Astrocyte (in vitro differentiated cells and primary cell): ENCODE data around the gene PDE4A. TPM values are rescaled to one million over a fixed set of nuclear protein-coding genes. Genes with fewer than 3 reads are reported as not detected.

Experiments used
- DNase-seq: peaks from one replicate; pipeline ENCODE4 v3.0.0-alpha.2; 2010; ENCODE audit warnings: low read depth
- FAIRE-seq: peaks from 2 replicates; lab custom pipeline; 2011; peaks lifted over from hg19 to GRCh38; lab: Jason Lieb, UNC
- H2AFZ ChIP-seq: 2 replicates; pipeline ENCODE4 v1.6.0; 2012; ENCODE audit warnings: low read depth, low read length, inconsistent platforms
- H3K27ac ChIP-seq: 2 replicates; pipeline ENCODE4 v1.5.1; 2011; ENCODE audit warnings: low read depth, low read length, inconsistent platforms
- H3K27me3 ChIP-seq: 2 replicates; pipeline ENCODE4 v1.6.0; 2011; ENCODE audit warnings: low read length, inconsistent platforms; ENCODE audit not compliant: insufficient read depth
- H3K36me3 ChIP-seq: 2 replicates; pipeline ENCODE4 v1.5.1; 2011; ENCODE audit warnings: low read length, inconsistent platforms; ENCODE audit not compliant: insufficient read depth
- H3K4me1 ChIP-seq: 2 replicates; pipeline ENCODE4 v1.5.1; 2011; ENCODE audit warnings: low read length, inconsistent platforms; ENCODE audit not compliant: insufficient read depth
- H3K4me2 ChIP-seq: 2 replicates; pipeline ENCODE4 v1.6.0; 2012; ENCODE audit warnings: low read length, inconsistent platforms
- H3K4me3 ChIP-seq: 2 replicates; pipeline ENCODE4 v1.5.1; 2011; ENCODE audit warnings: low read depth, mild to moderate bottlenecking, low read length, inconsistent platforms; ENCODE audit not compliant: insufficient read depth
- H3K79me2 ChIP-seq: 2 replicates; pipeline ENCODE4 v1.6.0; 2012; ENCODE audit warnings: mild to moderate bottlenecking, low read length, inconsistent platforms; ENCODE audit not compliant: insufficient read depth
- H3K9ac ChIP-seq: 2 replicates; pipeline ENCODE4 v1.6.0; 2012; ENCODE audit warnings: mild to moderate bottlenecking, low read length, inconsistent platforms
- H3K9me3 ChIP-seq: 2 replicates; pipeline ENCODE4 v1.5.1; 2012; ENCODE audit warnings: low read depth, mild to moderate bottlenecking, low read length, inconsistent platforms; ENCODE audit not compliant: insufficient read depth
- H4K20me1 ChIP-seq: 2 replicates; pipeline ENCODE4 v1.6.0; 2012; ENCODE audit warnings: low read length, inconsistent platforms; ENCODE audit not compliant: insufficient read depth
- H3K27ac Mint-ChIP-seq: one replicate; pipeline ENCODE4 v1.8.0; 2021; ENCODE audit warnings: mild to moderate bottlenecking, mixed read lengths; ENCODE audit not compliant: unreplicated experiment
- H3K27me3 Mint-ChIP-seq: one replicate; pipeline ENCODE4 v1.8.0; 2021; ENCODE audit warnings: low read depth, mixed read lengths; ENCODE audit not compliant: unreplicated experiment
- H3K36me3 Mint-ChIP-seq: one replicate; pipeline ENCODE4 v1.8.0; 2021; ENCODE audit warnings: low read depth, mixed read lengths; ENCODE audit not compliant: unreplicated experiment
- H3K4me1 Mint-ChIP-seq: one replicate; pipeline ENCODE4 v1.8.0; 2021; ENCODE audit warnings: low read depth, mixed read lengths; ENCODE audit not compliant: unreplicated experiment
- H3K4me3 Mint-ChIP-seq: one replicate; pipeline ENCODE4 v1.8.0; 2021; ENCODE audit warnings: mild to moderate bottlenecking, moderate library complexity, mixed read lengths; ENCODE audit not compliant: unreplicated experiment
- H3K9me3 Mint-ChIP-seq: one replicate; pipeline ENCODE4 v1.8.0; 2021; ENCODE audit warnings: mild to moderate bottlenecking, mixed read lengths; ENCODE audit not compliant: unreplicated experiment
- EZH2 ChIP-seq: IDR thresholded peaks from 2 replicates; pipeline ENCODE4 v1.6.1; 2012; ENCODE audit warnings: mild to moderate bottlenecking, low read length, inconsistent platforms; ENCODE audit not compliant: insufficient read depth
- microRNA-seq: library from miRNA; unstranded; fragments of <30 nt; microRNA quantifications from one replicate; pipeline ENCODE4 v1.2.0, GENCODE V29; 2020
- total RNA-seq: library from RNA; stranded (reverse); gene quantifications from 2 replicates; pipeline ENCODE4 v1.2.1, GENCODE V29; 2021
- TF ChIP-seq, protein P1 (sequence below): IDR thresholded peaks from 2 replicates; pipeline ENCODE4 v1.5.1; 2011; ENCODE audit warnings: low read depth, mild to moderate bottlenecking, inconsistent platforms, low read length, moderate library complexity; ENCODE audit not compliant: insufficient read depth

PDE4A gene
- total RNA-seq, 1 donor from 2014 or later = 3.2 TPM

DNA sequence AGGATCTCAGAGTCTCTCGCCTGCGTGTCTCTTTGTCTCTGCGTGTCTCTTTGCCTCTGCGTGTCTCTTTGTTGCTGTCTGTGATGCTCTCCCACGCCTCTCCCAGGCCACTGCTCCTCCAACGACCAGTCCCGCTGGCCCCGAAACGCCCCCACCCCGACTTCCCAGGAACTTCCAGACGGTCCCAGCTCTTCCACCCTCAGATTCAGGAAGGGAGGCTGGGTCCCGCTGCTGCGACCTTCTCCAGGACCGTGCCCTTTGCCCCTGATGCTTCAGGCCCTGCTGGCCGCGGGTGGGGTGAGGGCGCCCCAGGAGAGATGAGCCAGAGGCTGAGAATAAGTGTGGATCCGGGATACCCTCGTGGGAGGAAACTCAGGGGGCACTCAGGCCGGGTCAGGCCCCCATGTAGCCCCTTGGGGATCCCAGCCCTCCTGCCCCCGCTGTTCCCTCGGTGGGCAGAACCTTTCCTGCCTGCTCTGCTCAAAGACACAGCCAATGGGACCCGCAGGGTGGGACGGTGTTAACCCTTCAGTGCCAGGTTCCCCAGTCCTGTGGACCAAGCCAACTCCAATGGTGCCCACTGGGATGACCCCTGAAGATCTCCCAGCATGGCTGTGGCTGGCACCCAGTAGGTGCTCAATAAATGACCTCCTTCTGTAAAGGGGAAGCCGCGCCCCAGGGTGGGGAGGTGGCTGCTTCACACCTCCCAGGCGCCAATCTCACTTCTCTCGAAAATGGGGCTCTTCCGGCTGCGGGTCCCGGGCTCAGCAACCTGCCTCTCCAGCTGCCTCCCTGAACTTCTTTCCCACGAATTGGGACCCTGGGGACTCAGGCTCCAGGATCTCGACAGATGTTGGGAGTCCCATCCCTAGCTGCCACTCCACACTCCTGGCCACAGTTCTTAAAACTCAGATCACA lies 98.4 kb downstream of the PDE4A start:
- Histone ChIP-seq H4K20me1 (no peaks in the 10 kb centered on the region), H3K9me3 (no peaks in the 10 kb centered on the region), H3K4me1 (peaks cover 4% of the 10 kb centered on the region), H3K27ac (no peak overlapping the region), H3K36me3 (no peaks in the 10 kb centered on the region), H2AFZ (peak overlapping the region; percentile 43), H3K9ac (no peak overlapping the region), H3K27me3 (peaks cover 55% of the 10 kb centered on the region), H3K79me2 (no peaks in the 10 kb centered on the region), H3K4me3 (no peak overlapping the region), H3K4me2 (peak overlapping the region; percentile 79)
- Mint-ChIP-seq H3K4me3 (peak overlapping the region; percentile 76), H3K4me1 (peaks cover 8% of the 10 kb centered on the region), H3K36me3 (no peaks in the 10 kb centered on the region), H3K9me3 (no peaks in the 10 kb centered on the region), H3K27me3 (peaks cover 45% of the 10 kb centered on the region), H3K27ac (no peak overlapping the region)
- TF ChIP-seq EZH2 = no peak
- TF ChIP-seq, protein P1, sequence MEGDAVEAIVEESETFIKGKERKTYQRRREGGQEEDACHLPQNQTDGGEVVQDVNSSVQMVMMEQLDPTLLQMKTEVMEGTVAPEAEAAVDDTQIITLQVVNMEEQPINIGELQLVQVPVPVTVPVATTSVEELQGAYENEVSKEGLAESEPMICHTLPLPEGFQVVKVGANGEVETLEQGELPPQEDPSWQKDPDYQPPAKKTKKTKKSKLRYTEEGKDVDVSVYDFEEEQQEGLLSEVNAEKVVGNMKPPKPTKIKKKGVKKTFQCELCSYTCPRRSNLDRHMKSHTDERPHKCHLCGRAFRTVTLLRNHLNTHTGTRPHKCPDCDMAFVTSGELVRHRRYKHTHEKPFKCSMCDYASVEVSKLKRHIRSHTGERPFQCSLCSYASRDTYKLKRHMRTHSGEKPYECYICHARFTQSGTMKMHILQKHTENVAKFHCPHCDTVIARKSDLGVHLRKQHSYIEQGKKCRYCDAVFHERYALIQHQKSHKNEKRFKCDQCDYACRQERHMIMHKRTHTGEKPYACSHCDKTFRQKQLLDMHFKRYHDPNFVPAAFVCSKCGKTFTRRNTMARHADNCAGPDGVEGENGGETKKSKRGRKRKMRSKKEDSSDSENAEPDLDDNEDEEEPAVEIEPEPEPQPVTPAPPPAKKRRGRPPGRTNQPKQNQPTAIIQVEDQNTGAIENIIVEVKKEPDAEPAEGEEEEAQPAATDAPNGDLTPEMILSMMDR = no peak
- FAIRE-seq (no peak), DNase-seq (no peak)

Small RNA genes lying within 50 kb of the gene (microRNA-seq; reads per million reads assigned to microRNA genes)
- gene MIR1181 = 0.82 reads per million

Other genes with a start within 250 kb of the PDE4A start
- 42.6 and 50.6 TPM in 2 replicates for gene DNMT1, start 225.6 kb upstream of the PDE4A start, total RNA-seq
- gene S1PR2, start 189.2 kb upstream of the PDE4A start, total RNA-seq = 15.7 and 16.8 TPM in 2 replicates
- 57.8 and 60.3 TPM in 2 replicates for gene MRPL4, start 168.3 kb upstream of the PDE4A start, total RNA-seq
- gene ICAM1, start 149.4 kb upstream of the PDE4A start, total RNA-seq = 9.3 and 11.0 TPM in 2 replicates
- gene ICAM4, start 133.6 kb upstream of the PDE4A start, total RNA-seq = 0.20 TPM in 1 of 2 replicates, not detected in the other
- 0.07 and 0.31 TPM in 2 replicates for gene ICAM5, start 130.6 kb upstream of the PDE4A start, total RNA-seq
- gene ZGLP1, start 110.7 kb upstream of the PDE4A start, total RNA-seq = 2.5 and 3.4 TPM in 2 replicates
- 18.6 and 24.4 TPM in 2 replicates for gene FDX2, start 104.5 kb upstream of the PDE4A start, total RNA-seq
- gene RAVER1, start 87.0 kb upstream of the PDE4A start, total RNA-seq = 27.5 and 29.6 TPM in 2 replicates
- gene ICAM3, start 80.9 kb upstream of the PDE4A start, total RNA-seq = 10.9 and 12.4 TPM in 2 replicates
- gene TYK2, start 40.0 kb upstream of the PDE4A start, total RNA-seq = 76.5 and 82.7 TPM in 2 replicates
- 240 TPM in 2 replicates for gene CDC37, start 17.0 kb upstream of the PDE4A start, total RNA-seq
- gene KEAP1, start 82.8 kb downstream of the PDE4A start, total RNA-seq = 43.6 and 49.4 TPM in 2 replicates
- 1.00 and 1.1 TPM in 2 replicates for gene S1PR5, start 96.9 kb downstream of the PDE4A start, total RNA-seq
- 23.5 and 24.8 TPM in 2 replicates for gene ATG4D, start 123.4 kb downstream of the PDE4A start, total RNA-seq
- gene KRI1, start 145.5 kb downstream of the PDE4A start, total RNA-seq = 14.1 and 15.9 TPM in 2 replicates
- 5.4 and 6.1 TPM in 2 replicates for gene CDKN2D, start 148.4 kb downstream of the PDE4A start, total RNA-seq
- gene AP1M2, start 166.8 kb downstream of the PDE4A start, total RNA-seq = 1.7 and 4.5 TPM in 2 replicates
- 91.6 and 94.5 TPM in 2 replicates for gene SLC44A2, start 205.0 kb downstream of the PDE4A start, total RNA-seq
- 228 and 244 TPM in 2 replicates for gene ILF3, start 233.8 kb downstream of the PDE4A start, total RNA-seq